SK-N-MC (cell line): ENCODE results near the gene MAVS.
A peak's percentile ranks its signal among the peaks of the same experiment; 100 is the strongest.

Experiments used
- DNase-seq: peaks from one replicate; pipeline ENCODE4 v3.0.0-alpha.2; 2011; ENCODE audit warnings: low read depth, low spot score
- H3K27ac ChIP-seq: fragments of 200-600 bp; sonication (generic); 2 replicates; pipeline ENCODE4 v1.5.1; 2016; ENCODE audit warnings: mixed run types
- H3K36me3 ChIP-seq: fragments of 200-600 bp; sonication (generic); 2 replicates; pipeline ENCODE4 v1.6.1; 2017; ENCODE audit warnings: antibody characterized with exemption, low read length, mixed read lengths; ENCODE audit not compliant: insufficient read depth
- H3K4me3 ChIP-seq: fragments of 200-600 bp; sonication (generic); 2 replicates; pipeline ENCODE4 v1.5.1; 2016
- H3K9ac ChIP-seq: fragments of 200-600 bp; sonication (generic); 2 replicates; pipeline ENCODE4 v1.8.0; 2017; ENCODE audit warnings: mixed run types, mixed read lengths; ENCODE audit not compliant: insufficient read length
- H3K9me3 ChIP-seq: fragments of 200-600 bp; sonication (generic); 2 replicates; pipeline ENCODE4 v1.6.1; 2017; ENCODE audit warnings: low read depth, mild to moderate bottlenecking, antibody characterized with exemption, low read length, moderate library complexity, mixed read lengths
- EZH2 ChIP-seq: fragments of 200-600 bp; sonication (generic); IDR thresholded peaks from one replicate; pipeline ENCODE4 v1.6.1; 2017; ENCODE audit warnings: antibody characterized with exemption
- FOXP2 ChIP-seq: optimal IDR thresholded peaks from 2 replicates; pipeline ENCODE3; 2011; ENCODE audit warnings: mild to moderate bottlenecking, moderate library complexity; ENCODE audit not compliant: insufficient read depth; ENCODE audit errors: extremely low read length, control extremely low read depth
- POLR2AphosphoS5 ChIP-seq: IDR thresholded peaks from 2 replicates; pipeline ENCODE4 v1.6.1; 2012; ENCODE audit warnings: mild to moderate bottlenecking, low read depth, low read length, borderline replicate concordance

MAVS gene

DNA sequence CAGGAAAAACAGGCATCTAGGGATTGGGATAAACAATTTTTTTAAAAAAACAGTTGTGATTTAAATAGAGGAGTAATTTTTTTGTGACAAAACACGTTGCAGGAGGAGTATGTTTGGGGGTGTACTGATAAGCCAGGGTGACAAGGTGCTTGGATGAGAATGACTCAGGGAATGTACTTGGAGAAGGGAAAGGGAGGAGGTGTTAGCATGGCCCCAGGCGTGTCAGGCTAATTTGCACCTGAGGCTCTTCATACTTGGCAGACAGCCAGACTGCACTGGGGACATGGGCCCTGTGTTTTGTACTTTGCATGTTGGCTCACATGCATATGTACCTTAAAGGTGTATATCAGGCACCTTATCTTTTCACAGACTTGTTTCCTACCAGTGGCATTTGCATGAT, 65.3 kb downstream of the MAVS start:
- peaks cover 90% of the 10 kb centered on the region for H3K36me3 ChIP-seq
- DNase-seq, result no peak

DNA sequence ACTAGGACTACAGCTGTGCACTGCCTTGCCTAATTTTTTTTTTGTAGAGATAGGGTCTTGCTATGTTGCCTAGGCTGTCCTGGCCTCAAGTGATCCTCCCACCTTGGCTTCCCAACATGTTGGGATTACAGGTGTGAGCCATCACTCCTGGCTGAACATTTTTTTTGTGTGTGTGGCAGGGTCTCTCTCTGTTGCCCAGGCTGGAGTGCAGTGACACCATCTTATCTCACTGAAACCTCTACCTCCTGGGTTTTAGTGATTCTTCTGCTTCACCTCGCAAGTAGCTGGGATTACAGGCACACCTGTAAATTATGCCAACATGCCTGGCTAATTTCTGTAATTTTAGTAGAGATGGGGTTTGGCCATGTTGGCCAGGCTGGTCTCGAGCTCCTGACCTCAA, 67.8 kb downstream of the MAVS start:
- DNase-seq, result no peak

More for the DNA sequence above, 65.3 kb downstream of the MAVS start:
- TF ChIP-seq EZH2, result no peak
- no peak for TF ChIP-seq FOXP2
- TF ChIP-seq POLR2AphosphoS5, result no peak
- Histone ChIP-seq H3K27ac (no peak overlapping the region), H3K9me3 (no peaks in the 10 kb centered on the region), H3K4me3 (no peak overlapping the region), H3K9ac (no peak overlapping the region)

GRCh38 chr20:3915691-3916090, 69.1 kb downstream of the MAVS start:
- DNase-seq, result no peak
- H3K27ac ChIP-seq, result no peak overlapping the region
- no peak overlapping the region for H3K9ac ChIP-seq
- H3K36me3 ChIP-seq, result peaks cover 85% of the 10 kb centered on the region
- TF ChIP-seq EZH2 (no peak), FOXP2 (no peak), POLR2AphosphoS5 (no peak)
- no peaks in the 10 kb centered on the region for H3K9me3 ChIP-seq
- no peak overlapping the region for H3K4me3 ChIP-seq

More for the DNA sequence above, 67.8 kb downstream of the MAVS start:
- Histone ChIP-seq H3K36me3 (peaks cover 88% of the 10 kb centered on the region), H3K4me3 (no peak overlapping the region), H3K27ac (no peak overlapping the region), H3K9ac (no peak overlapping the region), H3K9me3 (no peaks in the 10 kb centered on the region)
- TF ChIP-seq EZH2 (no peak), FOXP2 (no peak), POLR2AphosphoS5 (no peak)

DNA sequence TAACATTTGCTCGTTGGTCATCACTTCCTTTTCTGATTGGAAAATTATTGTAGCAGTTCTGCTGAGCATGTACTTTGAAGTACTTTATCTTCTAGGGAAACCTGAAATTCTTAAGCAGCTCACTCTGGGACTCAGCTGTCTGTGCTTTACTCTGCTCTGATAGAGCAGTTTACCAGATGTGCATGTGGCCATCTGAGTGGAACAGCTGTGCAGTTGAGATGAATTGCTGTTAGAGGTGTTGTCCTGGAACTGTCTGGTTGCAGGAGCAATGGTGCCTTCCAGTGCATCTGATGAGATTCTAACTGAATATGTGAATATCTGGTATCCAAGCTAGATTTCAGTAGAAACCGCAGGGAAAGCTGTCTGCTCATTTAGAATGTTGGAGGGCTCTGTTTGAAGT, 69.7 kb downstream of the MAVS start:
- H3K9me3 ChIP-seq, result no peaks in the 10 kb centered on the region
- no peak overlapping the region for H3K4me3 ChIP-seq
- H3K36me3 ChIP-seq, result peaks cover 80% of the 10 kb centered on the region
- no peak for TF ChIP-seq FOXP2
- TF ChIP-seq POLR2AphosphoS5, result no peak
- TF ChIP-seq EZH2, result no peak
- no peak overlapping the region for H3K9ac ChIP-seq
- DNase-seq, result no peak
- peak overlapping the region; percentile 38 for H3K27ac ChIP-seq

DNA sequence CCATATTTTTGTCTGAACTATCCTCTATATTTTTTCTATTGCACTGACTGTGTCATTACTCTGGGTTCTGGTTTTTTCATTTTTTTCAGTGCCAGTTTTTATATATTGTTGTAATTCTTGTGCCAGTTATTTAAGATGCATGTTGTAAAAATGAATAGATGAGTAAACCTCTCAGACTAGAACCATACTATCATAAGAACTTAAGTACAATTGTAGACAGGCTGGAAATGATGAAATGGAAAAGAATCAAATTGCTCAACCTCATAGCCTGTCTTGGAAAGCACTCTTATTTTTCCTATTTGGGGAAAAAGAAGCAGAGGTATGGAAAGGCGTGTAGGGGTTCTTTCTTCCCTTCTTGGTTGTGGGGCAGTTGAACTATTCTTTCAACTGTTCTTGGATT, 72.7 kb downstream of the MAVS start:
- TF ChIP-seq FOXP2 (no peak), EZH2 (no peak), POLR2AphosphoS5 (no peak)
- H3K27ac ChIP-seq, result no peak overlapping the region
- DNase-seq, result no peak
- H3K9ac ChIP-seq, result no peak overlapping the region
- H3K9me3 ChIP-seq, result no peaks in the 10 kb centered on the region
- H3K36me3 ChIP-seq, result peaks cover 85% of the 10 kb centered on the region
- no peak overlapping the region for H3K4me3 ChIP-seq

GRCh38 chr20:3922223-3922982, 75.8 kb downstream of the MAVS start:
- Histone ChIP-seq H3K27ac (peak overlapping the region; percentile 40; the same call in 1 of the 2 replicates), H3K4me3 (no peak overlapping the region), H3K9me3 (no peaks in the 10 kb centered on the region), H3K9ac (no peak overlapping the region), H3K36me3 (peaks cover 64% of the 10 kb centered on the region)
- TF ChIP-seq EZH2 (no peak), FOXP2 (no peak), POLR2AphosphoS5 (no peak)
- no peak for DNase-seq

GRCh38 chr20:3922983-3923339, 76.3 kb downstream of the MAVS start:
- DNase-seq, result no peak
- H3K36me3 ChIP-seq, result peaks cover 62% of the 10 kb centered on the region
- no peak for TF ChIP-seq FOXP2
- no peak for TF ChIP-seq POLR2AphosphoS5
- TF ChIP-seq EZH2, result no peak
- H3K4me3 ChIP-seq, result no peak overlapping the region
- no peak overlapping the region for H3K9ac ChIP-seq
- no peaks in the 10 kb centered on the region for H3K9me3 ChIP-seq
- H3K27ac ChIP-seq, result peak overlapping the region; percentile 52; the same call in 1 of the 2 replicates

DNA sequence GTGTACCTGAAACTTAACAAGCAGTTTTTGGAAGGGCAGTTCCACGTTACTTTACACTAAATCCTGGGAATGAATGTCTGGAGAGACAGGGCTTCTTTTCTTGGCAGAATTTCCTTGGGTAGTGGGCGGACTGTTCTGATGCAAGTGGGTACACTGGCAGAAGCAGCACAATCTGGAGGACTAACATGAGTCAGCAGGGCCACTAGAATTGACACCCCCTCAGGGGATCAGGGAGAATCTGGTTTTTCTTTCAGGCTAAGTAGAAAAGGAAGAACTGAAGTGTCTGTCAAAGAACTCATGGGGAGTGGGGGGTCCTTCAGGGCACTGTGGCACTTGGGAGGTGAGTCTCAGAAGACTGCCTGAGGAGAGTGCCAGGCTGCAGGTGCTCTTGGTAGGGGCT, 77.2 kb downstream of the MAVS start:
- no peak overlapping the region for H3K9ac ChIP-seq

More for the DNA sequence above, 77.2 kb downstream of the MAVS start:
- Histone ChIP-seq H3K4me3 (no peak overlapping the region), H3K36me3 (peaks cover 53% of the 10 kb centered on the region), H3K27ac (peak overlapping the region; percentile 52), H3K9me3 (no peaks in the 10 kb centered on the region)
- TF ChIP-seq EZH2, result no peak
- no peak for TF ChIP-seq FOXP2
- TF ChIP-seq POLR2AphosphoS5, result no peak
- DNase-seq, result no peak
